ENCODE measurements around the gene CCDC30.

The CCDC30 gene

DNA sequence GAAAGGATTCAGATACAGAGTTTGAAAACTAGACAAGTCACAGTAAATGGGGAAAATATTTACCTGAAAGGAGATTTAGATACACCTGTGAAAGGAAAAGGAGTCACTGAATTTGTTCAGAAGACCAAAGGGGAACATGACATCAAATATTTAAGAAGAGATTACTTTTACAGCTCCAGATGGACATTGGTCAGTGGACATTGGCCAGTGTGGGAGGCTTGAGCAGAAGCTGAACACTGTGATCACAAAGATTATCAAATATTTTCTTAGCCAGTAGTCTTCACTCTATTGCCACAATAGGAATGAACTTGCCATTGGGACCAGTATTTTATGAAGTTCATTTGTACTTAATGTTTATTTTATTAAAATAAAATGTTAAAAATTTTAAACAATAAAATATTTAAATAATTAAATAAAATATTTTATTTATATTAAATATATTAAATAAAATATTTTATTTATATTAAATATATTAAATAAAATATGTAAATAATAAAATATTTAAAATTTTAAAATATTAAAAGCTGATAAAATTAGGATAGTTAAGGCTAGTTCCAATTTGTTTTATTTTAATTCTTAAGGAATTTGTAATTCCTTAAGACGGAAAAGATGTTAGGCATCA is 94.3 kb downstream of the CCDC30 start:
- no peak overlapping the region for H3K4me3 ChIP-seq (ENCODE audit: low read depth, low read length)
- no peak for DNase-seq (ENCODE audit: low read depth)
- TF ChIP-seq POLR2A (IDR thresholded peaks at IDR 0.05; ENCODE audit: extremely low read depth, insufficient read length), result no peak
- TF ChIP-seq, protein P1, sequence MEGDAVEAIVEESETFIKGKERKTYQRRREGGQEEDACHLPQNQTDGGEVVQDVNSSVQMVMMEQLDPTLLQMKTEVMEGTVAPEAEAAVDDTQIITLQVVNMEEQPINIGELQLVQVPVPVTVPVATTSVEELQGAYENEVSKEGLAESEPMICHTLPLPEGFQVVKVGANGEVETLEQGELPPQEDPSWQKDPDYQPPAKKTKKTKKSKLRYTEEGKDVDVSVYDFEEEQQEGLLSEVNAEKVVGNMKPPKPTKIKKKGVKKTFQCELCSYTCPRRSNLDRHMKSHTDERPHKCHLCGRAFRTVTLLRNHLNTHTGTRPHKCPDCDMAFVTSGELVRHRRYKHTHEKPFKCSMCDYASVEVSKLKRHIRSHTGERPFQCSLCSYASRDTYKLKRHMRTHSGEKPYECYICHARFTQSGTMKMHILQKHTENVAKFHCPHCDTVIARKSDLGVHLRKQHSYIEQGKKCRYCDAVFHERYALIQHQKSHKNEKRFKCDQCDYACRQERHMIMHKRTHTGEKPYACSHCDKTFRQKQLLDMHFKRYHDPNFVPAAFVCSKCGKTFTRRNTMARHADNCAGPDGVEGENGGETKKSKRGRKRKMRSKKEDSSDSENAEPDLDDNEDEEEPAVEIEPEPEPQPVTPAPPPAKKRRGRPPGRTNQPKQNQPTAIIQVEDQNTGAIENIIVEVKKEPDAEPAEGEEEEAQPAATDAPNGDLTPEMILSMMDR (IDR thresholded peaks at IDR 0.05; ENCODE audit: low read depth, low read length), result no peak
- TF ChIP-seq, protein P2, sequence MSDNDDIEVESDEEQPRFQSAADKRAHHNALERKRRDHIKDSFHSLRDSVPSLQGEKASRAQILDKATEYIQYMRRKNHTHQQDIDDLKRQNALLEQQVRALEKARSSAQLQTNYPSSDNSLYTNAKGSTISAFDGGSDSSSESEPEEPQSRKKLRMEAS (IDR thresholded peaks at IDR 0.05; ENCODE audit: low read depth, low read length), result no peak
- no peak for TF ChIP-seq MYC (IDR thresholded peaks at IDR 0.05; ENCODE audit: low read depth, low read length)

DNA sequence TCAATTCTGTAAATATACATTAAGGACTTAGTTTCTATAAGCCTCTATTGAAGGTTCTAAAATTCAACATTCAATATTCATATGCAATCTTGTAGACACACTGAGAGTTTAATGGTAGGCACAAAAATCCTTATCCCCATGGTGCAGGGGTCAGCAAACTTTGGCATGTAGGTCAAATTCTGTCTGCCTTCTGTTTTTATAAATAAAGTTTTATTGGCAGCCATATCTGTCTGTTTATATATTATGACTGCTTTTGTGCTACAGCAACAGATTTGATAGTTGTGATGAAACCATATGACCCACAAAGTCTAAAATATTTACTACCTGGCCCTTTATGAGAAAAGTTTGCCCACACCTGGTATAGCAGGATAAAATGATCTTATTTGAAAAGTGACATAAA is 104.0 kb downstream of the CCDC30 start:
- TF ChIP-seq MYC (IDR thresholded peaks at IDR 0.05; ENCODE audit: low read depth, low read length), result no peak
- TF ChIP-seq, protein P2 (IDR thresholded peaks at IDR 0.05; ENCODE audit: low read depth, low read length), result no peak
- TF ChIP-seq, protein P1 (IDR thresholded peaks at IDR 0.05; ENCODE audit: low read depth, low read length), result no peak
- TF ChIP-seq POLR2A (IDR thresholded peaks at IDR 0.05; ENCODE audit: extremely low read depth, insufficient read length), result no peak
- DNase-seq (ENCODE audit: low read depth), result no peak
- no peak overlapping the region for H3K4me3 ChIP-seq (ENCODE audit: low read depth, low read length)

DNA sequence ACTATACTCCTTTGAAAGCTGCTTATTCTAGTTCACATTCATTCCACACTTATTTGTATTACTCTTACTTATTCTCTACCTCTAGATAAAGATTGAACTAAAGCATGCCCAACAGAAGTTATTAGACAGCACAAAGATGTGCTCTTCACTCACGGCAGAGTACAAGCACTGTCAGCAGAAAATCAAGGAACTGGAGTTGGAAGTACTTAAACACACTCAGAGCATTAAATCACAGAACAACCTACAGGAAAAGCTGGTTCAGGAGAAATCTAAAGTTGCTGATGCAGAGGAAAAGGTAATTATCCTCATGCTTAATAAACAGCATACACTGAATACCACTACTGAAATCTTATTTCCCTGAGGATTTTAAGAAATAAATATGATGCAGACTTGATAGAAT is 113.8 kb downstream of the CCDC30 start:
- no peak overlapping the region for H3K4me3 ChIP-seq (ENCODE audit: low read depth, low read length)
- no peak for DNase-seq (ENCODE audit: low read depth)
- TF ChIP-seq POLR2A (IDR thresholded peaks at IDR 0.05; ENCODE audit: extremely low read depth, insufficient read length) (no peak), MYC (IDR thresholded peaks at IDR 0.05; ENCODE audit: low read depth, low read length) (no peak)
- TF ChIP-seq, protein P1 (IDR thresholded peaks at IDR 0.05; ENCODE audit: low read depth, low read length), result no peak
- TF ChIP-seq, protein P2 (IDR thresholded peaks at IDR 0.05; ENCODE audit: low read depth, low read length), result no peak

DNA sequence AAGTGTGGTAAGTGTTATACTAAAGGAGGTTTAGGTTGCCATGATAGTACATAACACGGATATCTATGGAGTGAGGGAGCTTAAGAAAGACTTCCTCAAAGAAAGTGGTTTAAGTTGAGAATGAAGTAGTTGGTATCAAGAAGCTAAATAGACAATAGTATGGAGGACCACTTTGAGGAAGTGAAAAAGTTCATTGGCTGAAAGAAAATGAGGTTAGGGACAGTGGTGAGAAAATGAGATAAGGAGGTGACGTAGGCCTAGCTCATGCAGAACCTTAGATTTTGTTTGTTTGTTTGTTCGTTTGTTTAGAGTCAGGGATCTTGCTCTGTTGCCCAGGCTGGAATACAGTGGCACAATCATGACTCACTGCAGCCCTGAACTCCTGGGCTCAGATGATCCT is 122.9 kb downstream of the CCDC30 start:
- TF ChIP-seq, protein P1 (IDR thresholded peaks at IDR 0.05; ENCODE audit: low read depth, low read length), result no peak
- TF ChIP-seq, protein P2 (IDR thresholded peaks at IDR 0.05; ENCODE audit: low read depth, low read length), result no peak
- TF ChIP-seq MYC (IDR thresholded peaks at IDR 0.05; ENCODE audit: low read depth, low read length), result no peak
- TF ChIP-seq POLR2A (IDR thresholded peaks at IDR 0.05; ENCODE audit: extremely low read depth, insufficient read length), result no peak
- no peak for DNase-seq (ENCODE audit: low read depth)
- no peak overlapping the region for H3K4me3 ChIP-seq (ENCODE audit: low read depth, low read length)

DNA sequence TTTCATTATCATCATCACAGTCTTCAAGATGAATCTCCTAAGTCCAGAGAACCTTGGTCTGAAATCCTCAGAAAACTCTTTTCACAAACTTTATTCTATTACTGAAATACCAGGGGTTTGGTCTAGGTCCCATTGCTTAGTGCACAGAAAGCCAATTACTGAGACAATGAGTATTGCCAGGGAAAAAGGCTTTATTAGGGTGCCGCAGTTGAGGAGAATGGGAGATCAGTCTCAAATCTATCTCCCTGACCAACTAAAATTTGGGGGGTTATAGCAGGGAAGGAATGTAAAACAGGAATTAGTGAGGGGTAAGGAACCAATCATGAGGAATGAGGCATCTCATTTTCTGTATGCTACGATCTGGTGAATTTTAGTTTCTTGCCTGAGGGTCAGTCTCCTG is 124.7 kb downstream of the CCDC30 start:
- no peak overlapping the region for H3K4me3 ChIP-seq (ENCODE audit: low read depth, low read length)
- TF ChIP-seq, protein P2 (IDR thresholded peaks at IDR 0.05; ENCODE audit: low read depth, low read length), result no peak
- TF ChIP-seq, protein P1 (IDR thresholded peaks at IDR 0.05; ENCODE audit: low read depth, low read length), result no peak
- TF ChIP-seq MYC (IDR thresholded peaks at IDR 0.05; ENCODE audit: low read depth, low read length), result no peak
- TF ChIP-seq POLR2A (IDR thresholded peaks at IDR 0.05; ENCODE audit: extremely low read depth, insufficient read length), result no peak

More for the DNA sequence above, 124.7 kb downstream of the CCDC30 start:
- DNase-seq (ENCODE audit: low read depth), result no peak
